Activated CD4-positive, CD25-positive, alpha-beta regulatory T cell treated with anti-CD3 and anti-CD28 coated beads, Interleukin-2, amount 50 U/mL, for 24 hours (primary cell): ENCODE results near the gene CRELD1.
"Not testable (repeated sequence)": the region's sequence is repeated elsewhere in the genome, so short reads cannot be mapped to it uniquely, and the experiment has no call there.

Experiments used
- ATAC-seq, 2 donors: fragments of 150-1000 bp; cut with Tn5 transposase; one replicate each; pipeline ENCODE4 v1.10.0; 2021; ENCODE audit warnings: mild to moderate bottlenecking in 1 of 2, moderate library complexity in 1 of 2

Gene CRELD1, protein sequence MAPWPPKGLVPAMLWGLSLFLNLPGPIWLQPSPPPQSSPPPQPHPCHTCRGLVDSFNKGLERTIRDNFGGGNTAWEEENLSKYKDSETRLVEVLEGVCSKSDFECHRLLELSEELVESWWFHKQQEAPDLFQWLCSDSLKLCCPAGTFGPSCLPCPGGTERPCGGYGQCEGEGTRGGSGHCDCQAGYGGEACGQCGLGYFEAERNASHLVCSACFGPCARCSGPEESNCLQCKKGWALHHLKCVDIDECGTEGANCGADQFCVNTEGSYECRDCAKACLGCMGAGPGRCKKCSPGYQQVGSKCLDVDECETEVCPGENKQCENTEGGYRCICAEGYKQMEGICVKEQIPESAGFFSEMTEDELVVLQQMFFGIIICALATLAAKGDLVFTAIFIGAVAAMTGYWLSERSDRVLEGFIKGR

DNA sequence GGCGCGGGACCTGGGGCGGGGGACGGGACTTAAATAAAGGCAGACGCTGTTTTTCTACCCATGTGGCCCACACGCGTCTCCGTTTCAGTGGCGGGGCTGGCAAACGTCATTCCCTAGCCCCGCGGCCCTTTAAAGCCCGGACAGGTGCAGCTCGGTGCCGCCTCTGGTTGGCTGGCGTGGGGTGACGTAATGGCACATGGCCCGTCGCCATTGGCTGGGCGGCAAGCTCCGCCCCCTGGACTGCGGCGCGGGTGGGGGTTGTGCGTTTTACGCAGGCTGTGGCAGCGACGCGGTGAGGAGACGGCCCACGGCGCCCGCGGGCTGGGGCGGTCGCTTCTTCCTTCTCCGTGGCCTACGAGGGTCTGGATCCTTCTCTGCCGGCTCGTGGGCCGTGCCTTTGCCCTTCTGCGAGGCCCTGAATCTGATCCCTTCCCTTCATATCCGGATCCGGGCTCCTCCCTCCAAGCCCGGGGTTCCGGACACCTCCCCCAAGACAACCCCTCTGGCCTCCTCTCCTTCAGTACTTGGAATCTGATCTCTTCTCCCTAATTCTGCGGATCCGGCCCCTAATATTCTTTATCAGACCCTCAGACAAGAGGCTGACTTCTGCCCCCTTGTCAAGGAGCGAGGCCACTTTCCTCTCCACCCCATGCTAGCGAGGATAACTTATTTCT is at the start of gene CRELD1:
Gene CRELD1 (plus strand): TSS at position 274 of the 674 bp plus-strand sequence. CDS start 605 bp downstream, outside the sequence.
- ATAC-seq: peak; percentile 83 to 86

DNA sequence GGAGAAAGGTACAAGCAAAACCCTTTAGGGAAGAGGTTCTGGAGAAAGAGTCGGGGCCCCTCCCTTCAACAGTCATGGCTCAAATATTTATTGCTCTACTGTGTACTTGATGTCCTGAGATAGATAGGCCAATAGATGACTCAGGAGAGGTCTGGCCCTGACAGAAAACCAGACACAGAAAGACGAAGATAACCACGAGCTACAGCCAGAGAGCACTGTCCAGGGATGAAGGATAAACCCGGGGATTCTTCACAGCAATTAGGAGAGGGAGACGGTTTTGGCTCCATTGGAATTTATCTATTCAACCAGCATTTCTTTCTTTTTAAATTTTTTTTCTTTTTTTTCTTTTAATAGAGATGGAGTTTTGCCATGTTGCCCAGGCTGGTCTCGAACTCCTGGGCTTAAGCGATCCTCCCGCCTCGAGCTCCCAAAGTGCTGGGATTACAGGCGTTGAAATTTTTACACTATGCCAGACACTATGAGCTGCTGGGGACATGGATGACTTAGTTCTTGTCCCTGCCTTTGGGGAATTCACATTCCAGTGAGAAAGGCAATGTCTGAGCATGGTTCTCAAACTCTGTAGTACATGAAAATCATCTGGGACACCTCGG is 49.0 kb upstream of the CRELD1 start:
- no peak for ATAC-seq

DNA sequence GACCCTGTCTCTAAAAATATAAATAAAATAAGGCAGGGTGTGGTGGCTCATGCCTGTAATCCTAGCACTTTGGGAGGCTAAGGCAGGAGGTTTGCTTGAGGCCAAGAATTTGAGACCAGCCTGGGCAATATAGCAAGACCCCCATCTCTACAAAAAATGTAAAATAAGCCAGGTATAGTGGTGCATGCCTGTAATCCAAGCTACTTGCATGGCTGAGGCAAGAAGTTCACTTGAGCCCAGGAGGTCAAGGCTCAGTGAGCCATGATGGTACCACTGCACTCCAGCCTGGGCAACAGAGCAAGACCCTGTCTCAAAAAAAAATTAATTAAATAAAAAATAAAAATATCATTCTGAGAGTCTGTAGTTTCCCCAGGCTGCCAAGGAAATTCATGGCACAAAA is 47.3 kb upstream of the CRELD1 start:
- no peak for ATAC-seq

DNA sequence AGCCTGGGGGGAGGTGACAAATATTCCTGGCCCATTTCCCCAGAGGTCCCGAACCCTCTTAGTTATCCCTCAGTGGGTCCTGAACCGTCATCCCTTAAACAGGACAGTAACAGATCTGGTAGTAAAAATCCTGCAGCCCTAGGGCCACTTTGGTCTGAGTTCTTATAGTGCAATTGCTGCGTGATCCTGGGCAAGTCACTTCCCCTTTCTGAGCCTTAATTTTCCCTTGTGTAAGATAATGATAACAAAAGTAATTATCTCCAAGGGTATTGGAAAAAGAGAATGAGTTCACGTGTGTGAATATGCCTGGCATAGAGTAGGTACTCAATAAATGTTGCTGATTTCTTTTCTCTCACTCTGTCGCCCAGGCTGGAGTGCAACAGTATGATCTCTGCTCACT is 46.2 kb upstream of the CRELD1 start:
- ATAC-seq: no peak

DNA sequence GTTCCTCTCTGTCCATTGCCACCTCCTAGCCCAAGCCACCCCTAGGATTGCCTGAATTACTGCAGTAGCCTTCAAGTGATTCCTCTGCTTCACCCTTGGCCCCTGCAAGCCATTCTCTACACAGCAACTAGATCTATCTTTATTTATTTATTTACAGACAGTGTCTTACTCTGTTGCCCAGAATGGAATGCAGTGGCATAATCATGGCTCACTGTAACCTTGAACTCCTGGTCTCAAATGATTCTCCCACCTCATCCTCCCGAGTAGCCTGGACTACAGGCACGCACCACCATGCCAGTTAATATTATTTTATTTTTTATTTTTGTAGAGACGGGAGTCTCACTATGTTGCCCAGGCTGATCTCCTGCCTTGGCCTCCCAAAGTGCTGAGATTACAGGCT is 45.1 kb upstream of the CRELD1 start:
- no peak for ATAC-seq

DNA sequence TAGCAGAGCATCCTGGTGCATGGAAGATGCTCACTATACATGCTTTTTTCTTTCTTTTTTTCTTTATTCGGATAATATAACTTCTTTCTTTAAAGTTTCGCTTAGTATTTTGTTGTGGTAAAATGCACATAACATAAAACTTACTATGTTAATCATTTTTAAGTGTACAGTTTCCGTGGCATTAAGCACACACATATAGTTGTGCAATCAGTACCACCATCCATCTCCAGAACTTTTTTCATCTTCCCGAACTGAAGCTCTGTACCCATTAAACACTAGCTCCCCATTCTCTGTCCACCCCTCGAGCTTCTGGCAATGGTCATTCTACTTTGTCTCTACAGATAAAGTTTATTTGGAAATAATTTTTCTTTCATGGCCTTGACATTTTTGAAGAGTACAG is 44.2 kb upstream of the CRELD1 start:
- ATAC-seq: no peak

DNA sequence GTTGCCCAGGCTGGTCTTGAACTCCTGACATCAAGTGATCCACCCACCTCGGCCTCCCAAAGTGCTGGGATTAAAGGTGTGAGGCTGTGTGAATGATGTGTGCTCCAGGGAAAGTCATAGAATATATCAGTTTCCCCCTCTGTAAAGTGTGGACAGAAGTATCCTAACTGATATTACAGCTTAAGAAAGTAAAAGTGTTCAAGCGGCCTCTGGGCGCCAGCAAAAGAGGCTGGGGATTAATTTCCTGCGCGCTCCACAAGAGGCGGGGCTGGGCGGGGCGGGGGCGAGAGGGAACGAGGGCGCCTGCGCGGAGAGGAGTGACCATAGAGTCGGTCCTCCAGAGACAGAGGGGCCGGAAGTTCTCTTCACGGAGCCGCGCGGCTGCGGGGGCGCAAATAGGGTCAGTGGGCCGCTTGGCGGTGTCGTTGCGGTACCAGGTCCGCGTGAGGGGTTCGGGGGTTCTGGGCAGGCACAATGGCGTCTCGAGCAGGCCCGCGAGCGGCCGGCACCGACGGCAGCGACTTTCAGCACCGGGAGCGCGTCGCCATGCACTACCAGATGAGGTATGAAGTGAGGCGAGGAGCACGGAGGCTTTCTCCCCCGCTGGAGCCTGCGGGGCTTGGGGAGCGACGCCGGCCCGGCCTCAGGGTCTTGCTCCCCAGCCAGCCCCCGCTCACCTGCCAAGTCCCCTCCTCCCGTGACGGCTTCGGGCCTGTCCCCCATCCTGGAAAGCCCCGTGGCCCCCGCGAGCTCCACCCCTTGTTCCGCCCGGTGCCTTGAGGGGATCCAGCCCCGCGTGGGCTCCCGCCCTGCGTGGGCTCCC is 43.2 kb upstream of the CRELD1 start, which contains the start of gene JAGN1:
Gene JAGN1 (plus strand): TSS at position 362 of the 823 bp plus-strand sequence. CDS start 113 bp downstream, at position 475.
- ATAC-seq: peak; percentile 81 to 82

DNA sequence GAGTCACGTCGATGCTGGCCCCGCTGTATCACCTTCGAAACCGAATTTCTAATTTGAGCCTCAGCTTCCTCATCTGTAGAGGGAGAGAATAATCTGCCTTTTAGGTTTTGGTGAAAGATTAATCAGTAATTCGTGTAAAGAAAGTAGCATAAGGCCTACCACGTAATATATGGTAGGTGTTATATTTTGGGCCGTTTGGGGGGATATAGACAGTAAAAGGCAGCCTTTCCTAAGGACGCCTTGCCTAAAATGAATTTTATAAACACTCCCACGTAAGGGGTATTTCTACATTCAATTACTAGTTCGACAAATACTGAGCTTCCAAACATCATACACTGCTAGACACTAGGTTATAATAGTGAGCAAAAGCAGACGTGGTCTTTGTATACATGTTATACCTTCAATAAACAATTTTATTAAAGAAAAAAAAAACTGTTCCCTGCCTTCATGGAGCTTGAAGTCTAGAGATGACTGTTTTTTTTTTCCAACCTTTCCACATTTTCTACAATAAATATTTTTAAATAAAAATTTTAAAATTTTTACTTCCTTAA is 42.5 kb upstream of the CRELD1 start:
- ATAC-seq: no peak

DNA sequence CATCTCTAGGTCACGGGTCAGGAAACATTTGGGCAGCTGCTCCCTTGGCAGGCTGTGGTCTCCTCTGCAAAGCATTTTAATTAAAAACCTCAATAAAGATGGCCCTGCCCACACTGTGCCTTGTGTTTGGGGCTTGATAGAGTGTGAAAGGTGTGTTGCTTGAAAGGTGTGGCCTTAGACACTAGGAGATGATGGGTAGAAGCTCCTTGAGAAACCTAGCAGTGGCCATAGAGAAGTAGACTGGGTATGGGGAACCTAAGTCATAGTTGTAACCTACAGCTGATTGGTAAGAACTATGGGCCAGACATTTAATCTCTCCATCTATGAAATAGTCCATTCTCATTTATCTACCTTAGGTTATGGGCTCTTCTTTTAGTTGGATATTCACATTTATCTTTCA is 39.9 kb upstream of the CRELD1 start:
- ATAC-seq: no peak

DNA sequence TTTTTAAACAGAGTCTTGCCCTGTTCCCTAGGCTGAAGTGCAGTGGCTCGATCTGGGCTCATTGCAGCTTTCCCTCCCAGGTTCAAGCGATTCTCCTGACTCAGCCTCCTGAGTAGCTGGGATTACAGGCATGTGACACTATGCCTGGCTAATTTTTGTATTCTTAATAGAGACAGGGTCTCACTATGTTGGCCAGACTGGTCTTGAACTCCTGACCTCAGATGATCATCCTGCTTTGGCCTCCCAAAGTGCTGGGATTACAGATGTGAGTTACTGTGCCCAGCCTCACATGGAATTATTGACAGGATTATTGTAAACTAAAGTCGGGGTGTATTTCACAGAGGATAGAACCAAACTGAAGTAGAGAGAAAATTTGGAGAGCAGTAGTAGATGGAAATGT is 37.9 kb upstream of the CRELD1 start:
- not testable (repeated sequence) for ATAC-seq

DNA sequence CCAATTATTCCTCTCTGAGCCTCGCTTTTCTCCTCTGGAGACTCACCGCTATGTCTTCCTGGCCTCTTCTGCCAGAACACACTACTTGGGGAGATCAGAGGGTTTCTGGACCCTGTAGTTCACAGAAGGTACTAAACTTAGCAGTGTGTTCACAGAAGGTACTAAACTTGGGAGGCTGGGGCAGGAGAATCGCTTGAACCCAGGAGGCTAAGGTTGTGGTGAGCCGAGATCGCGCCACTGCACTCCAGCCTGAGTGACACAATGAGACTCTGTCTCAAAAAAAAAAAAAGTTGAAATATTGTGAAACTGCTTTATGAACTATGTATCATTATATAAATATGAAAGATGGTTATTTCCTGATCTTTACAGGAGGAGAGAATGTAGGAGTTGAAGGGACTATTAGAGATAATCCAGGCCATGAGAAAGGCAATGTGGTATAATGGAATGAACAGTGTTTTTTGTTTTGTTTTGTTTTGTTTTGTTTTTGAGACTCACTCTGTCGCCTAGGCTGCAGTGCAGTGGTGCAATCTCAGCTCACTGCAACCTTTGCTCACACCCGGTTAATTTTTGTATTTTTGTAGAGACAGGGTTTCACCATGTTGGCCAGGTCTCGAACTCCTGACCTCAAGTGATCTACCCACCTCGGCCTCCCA is 36.8 kb upstream of the CRELD1 start:
- not testable (repeated sequence) for ATAC-seq

DNA sequence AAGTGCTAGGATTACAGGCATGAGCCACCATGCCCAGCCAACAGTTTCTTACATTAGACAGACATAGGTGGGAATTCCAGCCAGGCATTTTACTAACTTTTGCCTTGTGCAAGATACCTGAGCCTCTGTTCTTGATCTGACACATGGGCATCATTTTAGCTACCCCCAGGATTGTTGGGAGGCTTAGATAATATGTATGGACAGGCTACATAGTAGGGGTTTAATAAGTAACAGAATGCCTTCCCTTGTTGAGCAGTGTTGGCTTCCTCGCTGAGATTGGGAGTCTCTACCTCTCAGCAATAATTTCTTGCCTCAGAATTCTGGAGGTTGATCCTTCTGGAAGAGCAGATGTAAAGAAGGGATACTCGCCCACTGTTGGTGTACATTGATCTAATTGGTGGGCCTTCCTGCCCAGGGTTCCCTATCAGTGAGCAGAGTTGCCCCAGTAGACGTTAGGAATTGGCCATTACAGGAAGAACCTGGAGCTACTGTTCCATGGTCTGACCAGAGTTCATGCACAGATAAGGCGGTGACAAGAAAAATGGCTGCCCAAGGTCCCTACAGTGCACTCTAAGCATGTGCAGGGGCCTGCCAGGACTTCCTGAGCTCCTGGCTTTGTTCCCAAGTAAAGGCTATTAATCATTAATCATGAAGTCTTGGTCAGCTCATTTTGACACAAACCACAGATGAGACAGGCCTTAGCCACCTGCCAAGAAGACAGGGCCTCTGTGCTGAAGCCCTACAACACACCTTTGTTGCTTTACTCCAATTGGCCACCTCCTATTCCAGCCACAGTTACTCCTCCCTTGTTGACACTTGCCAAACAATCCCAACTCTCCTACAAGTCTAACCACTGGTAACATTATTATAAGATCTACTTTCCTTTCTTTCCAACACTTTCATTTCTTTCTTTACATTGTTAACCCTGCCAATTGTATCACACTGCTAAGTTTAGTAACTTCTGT is 35.9 kb upstream of the CRELD1 start:
- no peak for ATAC-seq

DNA sequence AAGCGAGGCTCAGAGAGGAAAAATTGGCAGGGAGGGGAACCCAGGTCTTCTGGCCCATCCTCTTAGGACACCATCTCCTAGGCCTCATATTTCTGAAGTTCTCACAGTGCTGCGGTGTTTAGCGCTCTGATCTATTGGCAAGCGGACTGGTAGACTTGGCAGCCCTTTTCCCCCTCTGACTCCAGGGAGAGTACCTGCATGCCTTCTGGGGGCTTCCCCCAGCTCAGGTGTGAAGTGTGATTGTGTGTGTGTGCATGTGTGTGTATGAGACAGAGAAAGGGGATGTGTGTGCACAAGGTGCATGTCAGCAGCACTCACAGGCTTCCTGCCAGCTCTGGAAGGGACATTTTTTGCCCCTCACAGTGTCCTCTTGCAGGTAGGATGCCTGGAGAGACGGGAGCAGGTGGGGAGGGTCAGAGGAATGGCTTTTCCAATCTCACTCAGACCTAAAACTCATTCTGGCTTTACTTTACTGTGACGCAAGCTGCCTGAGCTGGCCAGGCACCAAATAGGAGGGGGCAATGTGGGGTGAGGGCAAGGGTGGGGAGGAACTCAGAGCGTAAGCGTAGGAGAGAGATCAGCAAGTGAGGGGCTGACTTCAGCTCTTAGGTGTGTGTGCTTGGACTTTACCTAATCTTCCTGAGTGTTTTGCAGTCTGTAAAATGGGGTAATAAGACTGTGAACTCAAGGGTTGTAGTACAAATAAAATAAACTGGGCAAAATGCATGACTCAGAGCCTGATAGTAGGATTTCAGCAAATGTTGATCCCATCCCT is 35.0 kb upstream of the CRELD1 start:
- no peak for ATAC-seq

DNA sequence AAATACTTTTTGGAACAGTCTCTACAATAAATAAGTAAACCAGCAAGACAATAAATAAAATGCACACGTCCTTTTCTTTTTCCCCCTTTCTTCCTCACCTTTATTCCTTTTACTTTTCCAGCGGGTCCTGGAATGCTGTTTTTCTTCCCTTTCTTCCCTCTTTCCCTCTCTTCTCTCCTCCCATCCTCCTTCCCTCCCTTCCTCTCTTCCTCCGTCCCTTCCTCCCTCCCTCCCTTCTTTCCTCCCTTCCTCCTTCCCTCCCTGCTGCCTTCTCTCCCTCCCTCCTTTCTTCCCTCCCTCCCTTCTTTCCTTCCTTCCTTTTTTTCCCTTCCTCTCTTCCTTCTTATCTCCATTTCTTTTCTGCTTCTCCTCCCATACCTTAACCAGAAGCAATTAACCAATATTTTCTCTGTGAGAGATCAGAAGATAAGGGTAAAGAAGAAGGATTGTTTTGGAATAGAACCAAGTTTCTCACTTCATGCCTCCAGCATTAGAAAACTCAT is 34.3 kb upstream of the CRELD1 start:
- ATAC-seq: no peak

DNA sequence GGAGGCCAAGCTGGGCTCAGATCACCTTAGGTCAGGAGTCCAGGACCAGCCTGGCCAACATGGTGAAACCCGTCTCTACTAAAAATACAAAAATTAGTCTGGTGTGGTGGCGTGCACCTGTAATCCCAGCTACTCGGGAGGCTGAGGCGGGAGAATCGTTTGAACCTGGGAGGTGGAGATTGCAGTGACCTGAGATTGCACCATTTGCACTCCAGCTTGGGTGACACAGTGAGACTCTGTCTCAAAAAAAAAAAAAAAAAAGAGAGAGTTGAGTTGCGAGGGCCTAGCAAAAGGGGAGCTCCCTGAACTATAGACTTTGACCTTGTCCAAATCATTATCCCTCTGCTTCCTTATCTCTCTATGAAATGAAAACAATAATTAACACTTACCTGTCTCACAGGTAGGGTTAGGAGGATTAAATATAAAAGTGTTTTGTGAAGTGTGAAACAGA is 32.6 kb upstream of the CRELD1 start:
- not testable (repeated sequence) for ATAC-seq

DNA sequence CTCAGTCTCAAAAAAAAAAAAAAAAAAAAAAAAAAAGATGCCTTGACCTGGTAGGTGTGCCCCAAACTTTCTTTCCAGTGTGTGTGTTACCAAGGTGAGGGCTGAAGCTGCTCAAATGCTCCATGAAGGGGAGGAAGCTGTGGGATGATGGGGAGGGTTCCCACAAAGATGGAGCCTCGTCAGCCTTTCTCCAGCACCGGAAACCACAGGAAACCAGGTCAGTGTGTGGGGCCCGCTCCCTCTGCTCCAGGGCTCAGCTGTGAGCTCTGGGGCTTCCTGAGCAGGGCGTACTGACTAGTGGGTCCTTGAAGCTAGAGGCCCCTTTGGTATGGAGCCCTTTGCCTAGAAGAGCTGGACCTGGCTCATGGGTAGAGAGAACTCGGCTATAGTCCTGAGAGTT is 31.7 kb upstream of the CRELD1 start:
- ATAC-seq: peak; percentile 28 to 57

DNA sequence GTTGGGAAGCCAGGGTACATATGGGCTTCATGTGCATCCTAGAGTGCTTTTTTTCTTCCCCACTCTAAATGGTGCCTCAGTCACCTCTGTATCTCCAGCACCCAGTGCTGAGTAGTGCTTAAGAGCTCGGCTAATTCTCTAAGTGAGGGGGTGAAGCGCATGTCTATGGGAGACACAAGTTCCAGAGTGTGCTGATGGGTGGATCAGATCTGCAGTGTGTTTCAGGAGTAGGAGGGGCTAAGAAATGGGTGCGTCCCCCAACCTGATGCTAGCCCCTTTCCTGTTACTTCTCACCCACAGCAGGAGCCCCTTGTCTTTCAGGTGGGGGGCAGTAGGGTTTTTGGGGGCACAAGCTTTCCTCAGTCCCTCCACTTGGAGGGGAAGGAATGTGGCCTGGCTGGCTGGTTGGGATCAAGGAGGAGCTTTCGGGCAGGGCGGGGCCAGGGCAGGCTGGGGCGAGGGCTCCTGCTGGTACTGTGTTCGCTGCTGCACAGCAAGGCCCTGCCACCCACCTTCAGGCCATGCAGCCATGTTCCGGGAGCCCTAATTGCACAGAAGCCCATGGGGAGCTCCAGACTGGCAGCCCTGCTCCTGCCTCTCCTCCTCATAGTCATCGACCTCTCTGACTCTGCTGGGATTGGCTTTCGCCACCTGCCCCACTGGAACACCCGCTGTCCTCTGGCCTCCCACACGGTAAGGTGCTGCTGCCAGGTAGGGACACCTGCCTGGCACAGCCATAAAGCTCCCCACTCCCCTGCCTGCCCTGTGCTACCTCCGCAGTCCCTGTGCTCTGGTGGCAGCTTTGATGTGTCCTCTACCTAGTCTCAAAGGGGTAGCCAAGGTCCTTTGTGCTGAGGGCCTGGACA is 31.0 kb upstream of the CRELD1 start, which contains the start of gene IL17RE:
Gene IL17RE (plus strand): TSS at position 477 of the 866 bp plus-strand sequence. CDS start 85 bp downstream, at position 562.
- ATAC-seq: peak; percentile 4 to 34

DNA sequence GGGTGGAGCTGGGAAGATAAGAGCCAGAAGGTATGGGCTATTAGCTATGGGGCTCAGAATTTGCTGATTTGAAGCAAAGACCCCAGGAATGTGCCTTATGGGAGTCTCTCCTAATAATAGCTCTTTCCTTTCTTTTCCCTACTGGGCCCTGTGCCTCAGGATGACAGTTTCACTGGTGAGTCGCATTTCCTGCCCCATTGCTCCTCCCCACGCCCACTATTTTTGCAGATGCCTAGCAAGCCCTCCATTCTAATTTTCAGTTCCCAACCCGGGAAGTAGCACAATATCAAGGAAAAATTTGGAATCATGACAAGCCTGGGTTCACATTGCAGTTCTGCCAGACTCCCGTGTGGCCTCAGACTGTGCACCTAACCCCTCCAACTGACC is 30.4 kb upstream of the CRELD1 start:
- ATAC-seq: no peak
